Gastroesophageal sphincter (tissue), 4 donors: ENCODE data around the gene LRRTM1. TPM values are rescaled to one million over a fixed set of nuclear protein-coding genes. Genes with fewer than 3 reads are reported as not detected.

Experiments
- ATAC-seq: fragments of 150-250 bp; one replicate; pipeline ENCODE4 v1.9.1; 2016; ENCODE audit warnings: mild to moderate bottlenecking, moderate library complexity
- H3K27ac ChIP-seq, 4 donors: fragments of 200-600 bp; sonication (generic) in 3 of 4; 1 replicate in 3 of 4; 2 replicates in 1 of 4; pipeline ENCODE4 v1.5.1; 2016 to 2019
- H3K27me3 ChIP-seq: fragments of 200-600 bp; sonication (generic); one replicate; pipeline ENCODE4 v1.5.1; 2019
- H3K36me3 ChIP-seq, 2 donors: fragments of 200-600 bp; sonication (generic); one replicate each; pipeline ENCODE4 v1.5.1; 2019; ENCODE audit warnings: control low read depth in 1 of 2
- H3K4me1 ChIP-seq, 3 donors: fragments of 200-600 bp; sonication (generic); 1 replicate in 2 of 3; 2 replicates in 1 of 3; pipeline ENCODE4 v1.5.1; 2016 to 2019; ENCODE audit warnings: control low read depth in 2 of 3
- H3K4me3 ChIP-seq, 2 donors: fragments of 200-600 bp; sonication (generic); one replicate each; pipeline ENCODE4 v1.5.1; 2019; ENCODE audit warnings: mild to moderate bottlenecking in 1 of 2, moderate library complexity in 1 of 2
- H3K9me3 ChIP-seq, 3 donors: fragments of 200-600 bp; sonication (generic); one replicate each; pipeline ENCODE4 v1.5.1; 2017 to 2019; ENCODE audit warnings: control low read depth in 2 of 3
- EP300 ChIP-seq: sonication (generic); formaldehyde crosslinking; IDR thresholded peaks from one replicate; pipeline ENCODE4 v1.6.1; 2017; ENCODE audit warnings: antibody characterized with exemption, mild to moderate bottlenecking
- POLR2A ChIP-seq, 2 donors: fragments of 450-650 bp; IDR thresholded peaks; one replicate each; pipeline ENCODE4 v1.6.1; 2017; ENCODE audit warnings: antibody characterized with exemption in 2 of 2, mild to moderate bottlenecking in 2 of 2, moderate library complexity in 1 of 2
- POLR2AphosphoS5 ChIP-seq: sonication (generic); formaldehyde crosslinking; IDR thresholded peaks from one replicate; pipeline ENCODE4 v1.6.1; 2017; ENCODE audit warnings: antibody characterized with exemption
- WGBS, 2 donors: methylation state at CpG; one replicate each; pipeline ENCODE4 v1.1.5; 2018; ENCODE audit warnings: low coverage in 1 of 2; 5-methylcytosine and 5-hydroxymethylcytosine counted together
- total RNA-seq, 4 donors: library from RNA; depleted of rRNA; stranded (reverse); fragments of >200 nt; gene quantifications; one replicate each; pipeline ENCODE4 v1.1.0, GENCODE V29; 2016
- TF ChIP-seq, protein P1 (sequence below), 4 experiments: fragments of 200-600 bp in 2 of 4; fragments of 450-650 bp in 2 of 4; sonication (generic) in 1 of 4; IDR thresholded peaks; one replicate each; pipeline ENCODE4 v1.5.1; 2017 to 2019; ENCODE audit warnings: antibody characterized with exemption in 4 of 4, mild to moderate bottlenecking in 2 of 4, moderate library complexity in 2 of 4

LRRTM1 gene
- total RNA-seq, 4 donors from 2014 or later = 1.2 to 4.4 (median 2.0) TPM

DNA sequence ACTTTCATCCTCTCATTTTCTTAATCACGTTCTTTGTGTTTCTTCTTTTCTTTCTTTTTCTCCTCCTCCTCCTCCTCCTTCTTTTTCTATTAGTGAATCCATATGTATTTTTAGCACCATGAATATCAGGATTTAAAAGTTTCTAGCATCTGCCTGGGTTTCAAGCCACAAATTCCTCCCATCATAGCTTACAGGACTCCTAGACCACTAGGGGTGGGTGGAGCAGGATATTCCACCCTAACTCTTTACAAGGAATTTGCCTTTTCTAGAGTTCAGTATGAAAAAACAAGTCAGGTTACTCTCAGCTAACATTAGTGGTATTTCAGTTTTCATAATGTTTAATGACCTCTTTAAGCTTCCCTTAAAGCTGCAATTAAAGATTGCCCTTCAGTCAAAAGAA, 19.1 kb upstream of the LRRTM1 start:
- Histone ChIP-seq H3K4me3 (no peak overlapping the region), H3K9me3 (no peaks in the 10 kb centered on the region), H3K27me3 (peaks cover 11% of the 10 kb centered on the region), H3K27ac (no peak overlapping the region), H3K4me1 (peaks cover 0 to 9% (median 0%) of the 10 kb centered on the region in 3 donors), H3K36me3 (no peaks in the 10 kb centered on the region)
- no peak for ATAC-seq
- 67% methylated on average over 1 of the region's 1 CpG; no CpG with 5 or more reads in 1 of the 2 donors for WGBS, 2 donors
- TF ChIP-seq EP300 (no peak), POLR2AphosphoS5 (no peak), POLR2A (IDR thresholded peaks at IDR 0.05) (no peak)
- TF ChIP-seq, protein P1, sequence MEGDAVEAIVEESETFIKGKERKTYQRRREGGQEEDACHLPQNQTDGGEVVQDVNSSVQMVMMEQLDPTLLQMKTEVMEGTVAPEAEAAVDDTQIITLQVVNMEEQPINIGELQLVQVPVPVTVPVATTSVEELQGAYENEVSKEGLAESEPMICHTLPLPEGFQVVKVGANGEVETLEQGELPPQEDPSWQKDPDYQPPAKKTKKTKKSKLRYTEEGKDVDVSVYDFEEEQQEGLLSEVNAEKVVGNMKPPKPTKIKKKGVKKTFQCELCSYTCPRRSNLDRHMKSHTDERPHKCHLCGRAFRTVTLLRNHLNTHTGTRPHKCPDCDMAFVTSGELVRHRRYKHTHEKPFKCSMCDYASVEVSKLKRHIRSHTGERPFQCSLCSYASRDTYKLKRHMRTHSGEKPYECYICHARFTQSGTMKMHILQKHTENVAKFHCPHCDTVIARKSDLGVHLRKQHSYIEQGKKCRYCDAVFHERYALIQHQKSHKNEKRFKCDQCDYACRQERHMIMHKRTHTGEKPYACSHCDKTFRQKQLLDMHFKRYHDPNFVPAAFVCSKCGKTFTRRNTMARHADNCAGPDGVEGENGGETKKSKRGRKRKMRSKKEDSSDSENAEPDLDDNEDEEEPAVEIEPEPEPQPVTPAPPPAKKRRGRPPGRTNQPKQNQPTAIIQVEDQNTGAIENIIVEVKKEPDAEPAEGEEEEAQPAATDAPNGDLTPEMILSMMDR (IDR thresholded peaks at IDR 0.05) = no peak

- Histone ChIP-seq H3K9me3 (no peaks in the 10 kb centered on the region), H3K4me1 (peaks cover 0 to 9% (median 0%) of the 10 kb centered on the region in 3 donors), H3K27ac (no peak overlapping the region), H3K27me3 (peaks cover 11% of the 10 kb centered on the region), H3K36me3 (no peaks in the 10 kb centered on the region), H3K4me3 (no peak overlapping the region)
- WGBS, 2 donors = 66 to 70% methylated on average over 10 to 11 of the region's 14 CpGs
- TF ChIP-seq POLR2AphosphoS5 (no peak), POLR2A (IDR thresholded peaks at IDR 0.05) (no peak), EP300 (no peak)
- TF ChIP-seq, protein P1 (IDR thresholded peaks at IDR 0.05) = no peak
- ATAC-seq = no peak
These were observed 18.4 kb upstream of the LRRTM1 start for GRCh38 chr2:80322958-80323357.

- no peaks in the 10 kb centered on the region for H3K36me3 ChIP-seq
- H3K27me3 ChIP-seq = peaks cover 11% of the 10 kb centered on the region
- peaks cover 0 to 9% (median 0%) of the 10 kb centered on the region in 3 donors for H3K4me1 ChIP-seq
- H3K4me3 ChIP-seq = no peak overlapping the region
- TF ChIP-seq, protein P1 (IDR thresholded peaks at IDR 0.05) = no peak
- TF ChIP-seq EP300 (no peak), POLR2AphosphoS5 (no peak), POLR2A (IDR thresholded peaks at IDR 0.05) (no peak)
- ATAC-seq = no peak
- no peaks in the 10 kb centered on the region for H3K9me3 ChIP-seq
- H3K27ac ChIP-seq = no peak overlapping the region
- WGBS, 2 donors = 11 to 50% methylated on average over 2 to 7 of the region's 42 CpGs
These were observed 17.9 kb upstream of the LRRTM1 start for GRCh38 chr2:80322311-80322920.

- no peaks in the 10 kb centered on the region for H3K4me1 ChIP-seq
These were observed 7.8 kb upstream of the LRRTM1 start for GRCh38 chr2:80312282-80312839.

More at GRCh38 chr2:80312282-80312839, 7.8 kb upstream of the LRRTM1 start:
- WGBS, 2 donors = 91 to 94% methylated on average over 2 to 5 of the region's 5 CpGs
- H3K36me3 ChIP-seq = no peaks in the 10 kb centered on the region
- TF ChIP-seq, protein P1 (IDR thresholded peaks at IDR 0.05) = no peak
- TF ChIP-seq POLR2A (IDR thresholded peaks at IDR 0.05) = no peak
- TF ChIP-seq POLR2AphosphoS5 = no peak
- no peak for TF ChIP-seq EP300
- H3K4me3 ChIP-seq = no peak overlapping the region
- H3K27me3 ChIP-seq = peaks cover 4% of the 10 kb centered on the region
- H3K27ac ChIP-seq = no peak overlapping the region
- no peaks in the 10 kb centered on the region for H3K9me3 ChIP-seq
- ATAC-seq = no peak
